Measurements from ENCODE around the gene CCR4. TPM values are rescaled to one million over a fixed set of nuclear protein-coding genes. Genes with fewer than 3 reads are reported as not detected.
"Not testable (repeated sequence)": the region's sequence is repeated elsewhere in the genome, so short reads cannot be mapped to it uniquely, and the experiment has no call there.

The CCR4 gene
- polyA plus RNA-seq (2011; rRNA removed) (not detected in 2 replicates), polyA minus RNA-seq (2011; rRNA and poly(A)+ RNA removed) (not detected in 2 replicates)

GRCh38 chr3:32951410-32951811 lies at the start of gene CCR4:
Gene CCR4 (plus strand): TSS chr3:32951644. CDS start chr3:32953423, 1,779 bp downstream.
- no peak for TF ChIP-seq CTCF (IDR thresholded peaks at IDR 0.05; ENCODE audit: insufficient read depth, low read depth, low read length)
- Histone ChIP-seq H3K36me3 (ENCODE audit: control insufficient read depth, insufficient read depth, low read length) (no peaks in the 10 kb centered on the region), H3K27me3 (ENCODE audit: control insufficient read depth, insufficient read depth, low read length) (no peaks in the 10 kb centered on the region; the same call in 1 of the 2 replicates), H3K4me3 (ENCODE audit: low read depth, low read length) (no peak within 1 kb of the TSS)
- CTCF ChIA-PET = no interaction called here
- POLR2A ChIA-PET = no interaction called here
- DNase-seq (ENCODE audit: low read depth) = no peak

GRCh38 chr3:32902887-32903371 lies 48.5 kb upstream of the CCR4 start:
- POLR2A ChIA-PET; H3K36me3 ChIP-seq (ENCODE audit: control insufficient read depth, insufficient read depth, low read length); H3K27me3 ChIP-seq (ENCODE audit: control insufficient read depth, insufficient read depth, low read length); H3K4me3 ChIP-seq (ENCODE audit: low read depth, low read length); DNase-seq (ENCODE audit: low read depth): not testable (repeated sequence)
- CTCF ChIA-PET = interaction anchor here (1.0 to 1.1 kb wide), 2 partner anchors 11 to 144 kb away, joined by 3 read pairs; no protein-coding TSS in a partner anchor

- ChIA-PET CTCF (interaction anchor here (1.1 kb wide), 1 partner anchor 145 kb away, joined by 3 read pairs; no protein-coding TSS in a partner anchor), POLR2A (no interaction called here)
- DNase-seq (ENCODE audit: low read depth) = no peak
- Histone ChIP-seq H3K27me3 (ENCODE audit: control insufficient read depth, insufficient read depth, low read length) (0 out of 2 replicates have a peak, but pooled peaks cover 2% of the 10 kb centered on the region), H3K36me3 (ENCODE audit: control insufficient read depth, insufficient read depth, low read length) (no peaks in the 10 kb centered on the region), H3K4me3 (ENCODE audit: low read depth, low read length) (no peak overlapping the region)
- TF ChIP-seq CTCF (IDR thresholded peaks at IDR 0.05; ENCODE audit: insufficient read depth, low read depth, low read length) = no peak
Observed at GRCh38 chr3:32903953-32904352, 47.5 kb upstream of the CCR4 start.

GRCh38 chr3:32909999-32910398 lies 41.4 kb upstream of the CCR4 start:
- H3K4me3 ChIP-seq (ENCODE audit: low read depth, low read length) = no peak overlapping the region
- H3K36me3 ChIP-seq (ENCODE audit: control insufficient read depth, insufficient read depth, low read length) = no peaks in the 10 kb centered on the region
- TF ChIP-seq CTCF (IDR thresholded peaks at IDR 0.05; ENCODE audit: insufficient read depth, low read depth, low read length) = no peak
- ChIA-PET POLR2A (interaction anchor here (0.7 kb wide), 1 partner anchor 152 kb away, joined by 3 read pairs; no protein-coding TSS in a partner anchor), CTCF (interaction anchor here (1.0 kb wide), 1 partner anchor 128 kb away, joined by 3 read pairs; no protein-coding TSS in a partner anchor)
- no peaks in the 10 kb centered on the region for H3K27me3 ChIP-seq (ENCODE audit: control insufficient read depth, insufficient read depth, low read length)
- DNase-seq (ENCODE audit: low read depth) = no peak

GRCh38 chr3:32910954-32911353 lies 40.5 kb upstream of the CCR4 start:
- Histone ChIP-seq H3K4me3 (ENCODE audit: low read depth, low read length) (no peak overlapping the region), H3K36me3 (ENCODE audit: control insufficient read depth, insufficient read depth, low read length) (no peaks in the 10 kb centered on the region), H3K27me3 (ENCODE audit: control insufficient read depth, insufficient read depth, low read length) (no peaks in the 10 kb centered on the region)
- TF ChIP-seq CTCF (IDR thresholded peaks at IDR 0.05; ENCODE audit: insufficient read depth, low read depth, low read length) = no peak
- DNase-seq (ENCODE audit: low read depth) = peak; percentile 55
- ChIA-PET CTCF (interaction anchor here (0.9 to 1.0 kb wide), 2 partner anchors 13 to 129 kb away, joined by 3 to 4 read pairs; no protein-coding TSS in a partner anchor), POLR2A (no interaction called here)

- no peaks in the 10 kb centered on the region for H3K36me3 ChIP-seq (ENCODE audit: control insufficient read depth, insufficient read depth, low read length)
- ChIA-PET POLR2A (no interaction called here), CTCF (no interaction called here)
- H3K27me3 ChIP-seq (ENCODE audit: control insufficient read depth, insufficient read depth, low read length) = no peaks in the 10 kb centered on the region
- no peak overlapping the region for H3K4me3 ChIP-seq (ENCODE audit: low read depth, low read length)
- no peak for TF ChIP-seq CTCF (IDR thresholded peaks at IDR 0.05; ENCODE audit: insufficient read depth, low read depth, low read length)
- DNase-seq (ENCODE audit: low read depth) = no peak
Observed at GRCh38 chr3:32912046-32912445, 39.4 kb upstream of the CCR4 start.
